Gastroesophageal sphincter (tissue), 3 donors: ENCODE data around the gene OMA1.

Experiments
- EP300 ChIP-seq: sonication (generic); formaldehyde crosslinking; IDR thresholded peaks from one replicate; pipeline ENCODE4 v1.6.1; 2017; ENCODE audit warnings: antibody characterized with exemption, mild to moderate bottlenecking
- POLR2A ChIP-seq, 2 donors: fragments of 450-650 bp; IDR thresholded peaks; one replicate each; pipeline ENCODE4 v1.6.1; 2017; ENCODE audit warnings: antibody characterized with exemption in 2 of 2, mild to moderate bottlenecking in 2 of 2, moderate library complexity in 1 of 2
- POLR2AphosphoS5 ChIP-seq: sonication (generic); formaldehyde crosslinking; IDR thresholded peaks from one replicate; pipeline ENCODE4 v1.6.1; 2017; ENCODE audit warnings: antibody characterized with exemption
- TF ChIP-seq, protein P1 (sequence below), 4 experiments: fragments of 200-600 bp in 2 of 4; fragments of 450-650 bp in 2 of 4; sonication (generic) in 1 of 4; IDR thresholded peaks; one replicate each; pipeline ENCODE4 v1.5.1; 2017 to 2019; ENCODE audit warnings: antibody characterized with exemption in 4 of 4, mild to moderate bottlenecking in 2 of 4, moderate library complexity in 2 of 4

DNA sequence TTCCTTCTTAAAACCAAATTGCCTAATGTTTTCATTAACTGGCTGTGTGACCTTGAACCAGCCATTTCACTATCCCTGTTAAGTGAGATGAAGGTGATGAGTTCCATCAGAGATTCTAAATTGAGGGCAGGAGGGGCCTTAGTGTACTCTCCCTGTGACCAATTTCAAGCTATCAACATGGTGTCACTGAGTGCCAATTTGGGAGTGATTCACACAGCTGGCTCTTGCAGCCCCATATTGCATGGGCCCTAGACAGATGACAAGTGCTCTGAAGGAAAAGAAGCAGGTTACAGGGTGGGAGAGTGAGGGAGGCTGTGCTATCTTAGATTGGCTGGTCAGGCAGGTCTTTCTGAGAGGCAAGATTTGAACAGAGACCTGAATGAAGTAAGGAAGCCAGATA lies 43.5 kb upstream of the OMA1 start:
- no peak for TF ChIP-seq POLR2A (IDR thresholded peaks at IDR 0.05)
- TF ChIP-seq POLR2AphosphoS5: no peak
- TF ChIP-seq, protein P1, sequence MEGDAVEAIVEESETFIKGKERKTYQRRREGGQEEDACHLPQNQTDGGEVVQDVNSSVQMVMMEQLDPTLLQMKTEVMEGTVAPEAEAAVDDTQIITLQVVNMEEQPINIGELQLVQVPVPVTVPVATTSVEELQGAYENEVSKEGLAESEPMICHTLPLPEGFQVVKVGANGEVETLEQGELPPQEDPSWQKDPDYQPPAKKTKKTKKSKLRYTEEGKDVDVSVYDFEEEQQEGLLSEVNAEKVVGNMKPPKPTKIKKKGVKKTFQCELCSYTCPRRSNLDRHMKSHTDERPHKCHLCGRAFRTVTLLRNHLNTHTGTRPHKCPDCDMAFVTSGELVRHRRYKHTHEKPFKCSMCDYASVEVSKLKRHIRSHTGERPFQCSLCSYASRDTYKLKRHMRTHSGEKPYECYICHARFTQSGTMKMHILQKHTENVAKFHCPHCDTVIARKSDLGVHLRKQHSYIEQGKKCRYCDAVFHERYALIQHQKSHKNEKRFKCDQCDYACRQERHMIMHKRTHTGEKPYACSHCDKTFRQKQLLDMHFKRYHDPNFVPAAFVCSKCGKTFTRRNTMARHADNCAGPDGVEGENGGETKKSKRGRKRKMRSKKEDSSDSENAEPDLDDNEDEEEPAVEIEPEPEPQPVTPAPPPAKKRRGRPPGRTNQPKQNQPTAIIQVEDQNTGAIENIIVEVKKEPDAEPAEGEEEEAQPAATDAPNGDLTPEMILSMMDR (IDR thresholded peaks at IDR 0.05): no peak
- no peak for TF ChIP-seq EP300
